ENCODE data around the gene CCNL2. TPM values are rescaled to one million over a fixed set of nuclear protein-coding genes. Genes with fewer than 3 reads are reported as not detected.
"Not testable (repeated sequence)": the region's sequence is repeated elsewhere in the genome, so short reads cannot be mapped to it uniquely, and the experiment has no call there.

CCNL2 gene
- total RNA-seq, 6 donors from 2014 or later = 131 to 897 (median 216) TPM

DNA sequence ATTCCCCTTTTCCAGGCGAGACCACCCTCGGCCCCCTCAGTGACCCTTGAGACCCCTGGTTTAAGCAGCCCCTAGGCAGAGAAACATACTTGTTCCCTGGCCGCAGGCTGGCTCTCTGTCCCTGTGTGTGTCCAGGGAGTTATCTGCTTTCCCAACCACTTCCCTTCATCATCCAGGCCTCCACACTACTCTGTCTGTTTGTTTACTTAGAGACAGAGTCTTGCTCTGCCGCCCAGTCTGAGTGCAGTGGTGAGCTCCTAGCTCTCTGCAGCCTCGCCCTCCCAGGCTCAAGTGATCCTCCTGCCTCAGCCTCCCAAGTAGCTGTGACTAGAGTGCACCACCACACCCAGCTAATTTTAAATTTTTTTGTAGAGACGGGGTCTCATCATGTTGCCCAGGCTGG, 30.5 kb upstream of the CCNL2 start:
- no peak for DNase-seq
- H3K27me3 ChIP-seq = peaks cover 0 to 3% (median 0%) of the 10 kb centered on the region in 4 donors
- H3K27ac ChIP-seq = peak overlapping the region; percentile 87 to 95 (median 92)
- TF ChIP-seq, protein P1, sequence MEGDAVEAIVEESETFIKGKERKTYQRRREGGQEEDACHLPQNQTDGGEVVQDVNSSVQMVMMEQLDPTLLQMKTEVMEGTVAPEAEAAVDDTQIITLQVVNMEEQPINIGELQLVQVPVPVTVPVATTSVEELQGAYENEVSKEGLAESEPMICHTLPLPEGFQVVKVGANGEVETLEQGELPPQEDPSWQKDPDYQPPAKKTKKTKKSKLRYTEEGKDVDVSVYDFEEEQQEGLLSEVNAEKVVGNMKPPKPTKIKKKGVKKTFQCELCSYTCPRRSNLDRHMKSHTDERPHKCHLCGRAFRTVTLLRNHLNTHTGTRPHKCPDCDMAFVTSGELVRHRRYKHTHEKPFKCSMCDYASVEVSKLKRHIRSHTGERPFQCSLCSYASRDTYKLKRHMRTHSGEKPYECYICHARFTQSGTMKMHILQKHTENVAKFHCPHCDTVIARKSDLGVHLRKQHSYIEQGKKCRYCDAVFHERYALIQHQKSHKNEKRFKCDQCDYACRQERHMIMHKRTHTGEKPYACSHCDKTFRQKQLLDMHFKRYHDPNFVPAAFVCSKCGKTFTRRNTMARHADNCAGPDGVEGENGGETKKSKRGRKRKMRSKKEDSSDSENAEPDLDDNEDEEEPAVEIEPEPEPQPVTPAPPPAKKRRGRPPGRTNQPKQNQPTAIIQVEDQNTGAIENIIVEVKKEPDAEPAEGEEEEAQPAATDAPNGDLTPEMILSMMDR (IDR thresholded peaks at IDR 0.05) = no peak
- TF ChIP-seq POLR2AphosphoS5 (IDR thresholded peaks at IDR 0.05) (no peak), EP300 (IDR thresholded peaks at IDR 0.05) (no peak), POLR2A (IDR thresholded peaks at IDR 0.05) (no peak)
- H3K4me1 ChIP-seq = peaks cover 50 to 69% (median 54%) of the 10 kb centered on the region in 4 donors
- H3K4me3 ChIP-seq = no peak overlapping the region
- H3K36me3 ChIP-seq = no peaks in the 10 kb centered on the region
- H3K9me3 ChIP-seq = no peaks in the 10 kb centered on the region
- 52 to 65% methylated on average over 6 of the region's 6 CpGs for WGBS, 2 donors
- no peak for ATAC-seq (ENCODE audit: low FRiP score in 2 of 2)

GRCh38 chr1:1428967-1429366, 29.8 kb upstream of the CCNL2 start:
- H3K4me3 ChIP-seq; H3K27me3 ChIP-seq; H3K27ac ChIP-seq; DNase-seq; ATAC-seq (ENCODE audit: low FRiP score in 2 of 2); H3K36me3 ChIP-seq; H3K9me3 ChIP-seq: not testable (repeated sequence)
- 91 to 95% methylated on average over 6 of the region's 6 CpGs for WGBS, 2 donors
- peaks cover 43 to 62% (median 47%) of the 10 kb centered on the region in 4 donors for H3K4me1 ChIP-seq

- no peak overlapping the region for H3K4me3 ChIP-seq
- DNase-seq (no peak), ATAC-seq (ENCODE audit: low FRiP score in 2 of 2) (no peak)
- 78 to 85% methylated on average over 12 to 19 of the region's 19 CpGs for WGBS, 2 donors
- no peak overlapping the region for H3K27ac ChIP-seq
- H3K4me1 ChIP-seq = peaks cover 35 to 54% (median 39%) of the 10 kb centered on the region in 4 donors
- no peaks in the 10 kb centered on the region for H3K36me3 ChIP-seq
- H3K9me3 ChIP-seq = no peaks in the 10 kb centered on the region
- TF ChIP-seq EP300 (IDR thresholded peaks at IDR 0.05) (no peak), POLR2AphosphoS5 (IDR thresholded peaks at IDR 0.05) (no peak), POLR2A (IDR thresholded peaks at IDR 0.05) (no peak)
- TF ChIP-seq, protein P1 (IDR thresholded peaks at IDR 0.05) = no peak
- H3K27me3 ChIP-seq = peaks cover 0 to 3% (median 0%) of the 10 kb centered on the region in 4 donors
Measured at GRCh38 chr1:1428174-1428573, 29.0 kb upstream of the CCNL2 start.

DNA sequence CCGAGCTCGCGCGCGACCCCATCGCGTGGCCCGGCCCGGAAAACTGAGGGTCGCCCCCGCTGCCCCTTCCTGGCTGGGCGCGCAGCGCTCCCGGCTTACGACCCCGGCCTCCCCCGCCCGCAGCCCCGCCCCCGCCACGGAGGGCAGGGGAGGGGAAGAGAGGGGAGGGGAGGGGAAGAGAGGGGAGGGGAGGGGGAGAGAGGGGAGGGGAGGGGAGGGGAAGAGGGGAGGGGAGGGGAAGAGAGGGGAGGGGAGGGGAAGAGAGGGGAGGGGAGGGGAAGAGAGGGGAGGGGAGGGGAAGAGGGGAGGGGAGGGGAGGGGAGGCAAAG, 28.6 kb upstream of the CCNL2 start:
- ATAC-seq (ENCODE audit: low FRiP score in 2 of 2) = no peak
- H3K27me3 ChIP-seq = peaks cover 0 to 3% (median 0%) of the 10 kb centered on the region in 4 donors
- H3K36me3 ChIP-seq = no peaks in the 10 kb centered on the region
- peak overlapping the region in 3 of 4 donors; percentile 39 to 45 (median 45) for H3K4me3 ChIP-seq
- peaks cover 31 to 50% (median 35%) of the 10 kb centered on the region in 4 donors for H3K4me1 ChIP-seq
- WGBS, 2 donors = no CpG with 5 or more reads among the region's 22 CpGs
- no peaks in the 10 kb centered on the region for H3K9me3 ChIP-seq
- H3K27ac ChIP-seq = peak overlapping the region in 1 of 4 donors; percentile 71
- DNase-seq = no peak
- TF ChIP-seq POLR2A (IDR thresholded peaks at IDR 0.05) = no peak
- no peak for TF ChIP-seq EP300 (IDR thresholded peaks at IDR 0.05)
- TF ChIP-seq, protein P1 (IDR thresholded peaks at IDR 0.05) = no peak
- TF ChIP-seq POLR2AphosphoS5 (IDR thresholded peaks at IDR 0.05) = no peak

DNA sequence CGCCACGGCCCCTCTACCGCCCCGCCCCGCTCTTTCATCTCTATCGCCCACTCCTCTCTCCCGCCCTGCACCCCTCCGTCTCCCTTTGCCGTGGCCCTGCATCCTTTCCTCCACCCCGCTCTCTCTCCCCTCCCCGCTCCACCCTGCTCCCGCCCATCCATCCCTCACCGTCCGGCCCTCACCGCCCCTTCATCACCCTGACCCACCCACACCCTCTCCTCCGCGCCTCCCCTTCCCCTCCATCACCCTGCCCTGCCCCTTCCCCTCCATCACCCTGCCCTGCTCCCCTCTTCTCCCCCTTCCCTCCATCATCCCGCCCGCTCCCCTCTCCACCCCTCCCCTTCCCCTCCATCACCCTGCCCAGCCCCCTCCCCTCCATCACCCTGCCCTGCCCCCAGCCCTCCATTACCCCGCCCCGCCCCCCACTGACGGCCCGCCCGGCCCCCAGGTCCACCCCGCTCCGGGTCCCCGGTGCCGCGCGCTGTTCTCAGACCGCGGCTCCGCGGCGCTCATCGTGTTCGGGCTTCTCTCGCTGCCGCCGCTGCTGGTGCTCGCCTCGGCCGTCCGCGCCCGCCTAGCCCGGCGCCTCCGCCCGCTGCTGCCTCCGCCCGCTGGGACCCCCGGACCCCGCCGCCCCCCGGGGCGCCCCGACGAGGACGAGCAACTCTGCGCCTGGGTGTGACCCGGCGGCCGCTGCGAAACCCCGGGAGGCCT, 28.1 kb upstream of the CCNL2 start:
- DNase-seq (peak in 1 of 2 donors; percentile 86), ATAC-seq (ENCODE audit: low FRiP score in 2 of 2) (no peak)
- H3K9me3 ChIP-seq = no peaks in the 10 kb centered on the region
- H3K36me3 ChIP-seq = no peaks in the 10 kb centered on the region
- 37 to 51% methylated on average over 6 to 19 of the region's 66 CpGs for WGBS, 2 donors
- peaks cover 0 to 3% (median 0%) of the 10 kb centered on the region in 4 donors for H3K27me3 ChIP-seq
- TF ChIP-seq POLR2AphosphoS5 (IDR thresholded peaks at IDR 0.05) (no peak), POLR2A (IDR thresholded peaks at IDR 0.05) (no peak), EP300 (IDR thresholded peaks at IDR 0.05) (no peak)
- TF ChIP-seq, protein P1 (IDR thresholded peaks at IDR 0.05) = no peak
- peak overlapping the region in 1 of 4 donors; percentile 71 for H3K27ac ChIP-seq
- H3K4me1 ChIP-seq = peaks cover 26 to 45% (median 30%) of the 10 kb centered on the region in 4 donors
- peak overlapping the region in 3 of 4 donors; percentile 39 to 45 (median 45) for H3K4me3 ChIP-seq

Measured in upper lobe of left lung (tissue), 6 donors.